Ishikawa (cell line): ENCODE results near the gene HCK.

ENCODE experiments used
- CREB1 ChIP-seq: IDR thresholded peaks from 2 replicates; pipeline ENCODE4 v1.6.1; 2012; ENCODE audit warnings: low read depth
- FOXM1 ChIP-seq: IDR thresholded peaks from 2 replicates; pipeline ENCODE4 v1.6.1; 2012; ENCODE audit warnings: low read depth, borderline replicate concordance
- YY1 ChIP-seq: IDR thresholded peaks from 2 replicates; pipeline ENCODE4 v1.6.1; 2012; ENCODE audit warnings: low read depth
- TF ChIP-seq, protein P1 (sequence below): IDR thresholded peaks from 2 replicates; pipeline ENCODE4 v1.6.1; 2012

DNA sequence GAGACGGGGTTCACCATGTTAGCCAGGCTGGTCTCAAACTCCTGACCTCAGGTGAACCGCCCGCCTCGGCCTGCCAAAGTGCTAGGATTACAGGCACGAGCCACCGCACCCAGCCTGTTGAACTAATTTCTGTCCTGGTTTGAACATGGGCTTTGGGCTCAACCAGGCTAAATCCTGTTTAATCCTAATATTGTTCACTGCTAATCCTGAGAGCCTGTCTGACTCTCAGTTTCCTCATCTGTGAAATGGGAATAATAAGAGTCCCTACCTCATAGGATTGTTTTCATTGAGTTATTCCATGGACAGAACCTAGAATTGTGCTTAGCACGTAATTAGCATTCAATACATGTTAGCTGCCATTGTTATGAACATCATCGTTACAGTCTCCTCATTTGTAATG is 74.9 kb downstream of the HCK start:
- TF ChIP-seq YY1 (no peak), CREB1 (no peak), FOXM1 (no peak)
- TF ChIP-seq, protein P1, sequence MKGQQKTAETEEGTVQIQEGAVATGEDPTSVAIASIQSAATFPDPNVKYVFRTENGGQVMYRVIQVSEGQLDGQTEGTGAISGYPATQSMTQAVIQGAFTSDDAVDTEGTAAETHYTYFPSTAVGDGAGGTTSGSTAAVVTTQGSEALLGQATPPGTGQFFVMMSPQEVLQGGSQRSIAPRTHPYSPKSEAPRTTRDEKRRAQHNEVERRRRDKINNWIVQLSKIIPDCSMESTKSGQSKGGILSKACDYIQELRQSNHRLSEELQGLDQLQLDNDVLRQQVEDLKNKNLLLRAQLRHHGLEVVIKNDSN = no peak
